GM13977 (cell line): ENCODE results near the gene ACBD6.

Experiments
- DNase-seq: peaks from one replicate; pipeline ENCODE4 v3.0.0; 2012; ENCODE audit warnings: low spot score
- in situ Hi-C: fragments of 300-500 bp; cut with MboI; formaldehyde crosslinking; loops from one replicate; pipeline ENCODE4 v1.12.0; 2022; ENCODE audit warnings: low sequenced_read_pairs, low pct_unique_long_range_greater_than_20kb, mixed read lengths, inconsistent platforms; ENCODE audit not compliant: unreplicated experiment
- TF ChIP-seq, protein P1 (sequence below): IDR thresholded peaks from 2 replicates; pipeline ENCODE4 v1.5.1; 2012; ENCODE audit warnings: mild to moderate bottlenecking, control low read depth; ENCODE audit not compliant: insufficient read depth; ENCODE audit errors: extremely low read depth, missing control alignments

Gene ACBD6

DNA sequence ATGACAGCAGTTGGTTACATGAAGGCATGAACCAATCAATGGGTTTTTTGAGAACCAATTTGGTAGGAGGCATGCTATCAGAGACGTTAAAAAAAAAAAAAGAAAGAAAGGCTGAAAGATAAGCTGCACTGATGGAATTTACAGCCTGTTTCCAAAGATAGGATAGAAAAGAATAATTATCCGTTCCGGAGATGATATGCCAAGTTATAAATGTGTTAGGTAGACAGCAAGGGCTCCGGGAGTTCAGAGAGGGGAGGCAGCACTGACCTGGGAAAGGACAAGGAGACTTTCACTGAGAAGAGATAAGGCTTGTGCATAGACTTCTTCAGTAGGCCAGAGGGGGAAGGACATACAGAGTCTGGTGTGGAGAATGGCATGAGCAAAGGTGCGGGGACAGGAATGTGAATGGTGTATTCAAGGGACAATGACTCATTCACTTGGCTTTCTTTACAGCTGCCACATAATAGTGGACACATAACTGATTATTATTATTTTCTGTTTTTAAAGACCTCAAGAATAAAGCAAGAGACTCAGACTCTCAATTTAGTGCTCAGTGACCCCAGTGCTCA is 24.8 kb upstream of the ACBD6 start:
- in situ Hi-C loops: loop anchor here (10.0 kb wide), 1 partner anchor 638 kb away; no protein-coding TSS in a partner anchor
- no peak for DNase-seq
- TF ChIP-seq, protein P1, sequence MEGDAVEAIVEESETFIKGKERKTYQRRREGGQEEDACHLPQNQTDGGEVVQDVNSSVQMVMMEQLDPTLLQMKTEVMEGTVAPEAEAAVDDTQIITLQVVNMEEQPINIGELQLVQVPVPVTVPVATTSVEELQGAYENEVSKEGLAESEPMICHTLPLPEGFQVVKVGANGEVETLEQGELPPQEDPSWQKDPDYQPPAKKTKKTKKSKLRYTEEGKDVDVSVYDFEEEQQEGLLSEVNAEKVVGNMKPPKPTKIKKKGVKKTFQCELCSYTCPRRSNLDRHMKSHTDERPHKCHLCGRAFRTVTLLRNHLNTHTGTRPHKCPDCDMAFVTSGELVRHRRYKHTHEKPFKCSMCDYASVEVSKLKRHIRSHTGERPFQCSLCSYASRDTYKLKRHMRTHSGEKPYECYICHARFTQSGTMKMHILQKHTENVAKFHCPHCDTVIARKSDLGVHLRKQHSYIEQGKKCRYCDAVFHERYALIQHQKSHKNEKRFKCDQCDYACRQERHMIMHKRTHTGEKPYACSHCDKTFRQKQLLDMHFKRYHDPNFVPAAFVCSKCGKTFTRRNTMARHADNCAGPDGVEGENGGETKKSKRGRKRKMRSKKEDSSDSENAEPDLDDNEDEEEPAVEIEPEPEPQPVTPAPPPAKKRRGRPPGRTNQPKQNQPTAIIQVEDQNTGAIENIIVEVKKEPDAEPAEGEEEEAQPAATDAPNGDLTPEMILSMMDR: no peak

DNA sequence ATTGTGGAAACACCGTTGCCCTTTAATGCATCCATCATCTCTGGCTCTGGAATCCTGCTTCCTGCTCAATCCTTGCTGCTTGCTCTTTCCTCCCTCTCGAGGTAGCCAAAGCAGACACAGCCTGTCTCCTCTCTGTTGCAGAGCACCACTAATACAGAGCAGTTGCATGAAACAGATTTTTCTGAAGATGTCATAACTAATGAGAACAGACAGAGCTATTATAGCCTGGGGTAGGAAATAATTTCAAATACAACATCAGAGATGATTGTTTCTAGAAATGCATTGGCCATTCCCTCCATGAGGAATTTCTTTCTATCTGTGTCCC is 23.3 kb upstream of the ACBD6 start:
- in situ Hi-C loops: loop anchor here (10.0 kb wide), 1 partner anchor 639 kb away; no protein-coding TSS in a partner anchor
- DNase-seq: no peak
- TF ChIP-seq, protein P1: no peak

DNA sequence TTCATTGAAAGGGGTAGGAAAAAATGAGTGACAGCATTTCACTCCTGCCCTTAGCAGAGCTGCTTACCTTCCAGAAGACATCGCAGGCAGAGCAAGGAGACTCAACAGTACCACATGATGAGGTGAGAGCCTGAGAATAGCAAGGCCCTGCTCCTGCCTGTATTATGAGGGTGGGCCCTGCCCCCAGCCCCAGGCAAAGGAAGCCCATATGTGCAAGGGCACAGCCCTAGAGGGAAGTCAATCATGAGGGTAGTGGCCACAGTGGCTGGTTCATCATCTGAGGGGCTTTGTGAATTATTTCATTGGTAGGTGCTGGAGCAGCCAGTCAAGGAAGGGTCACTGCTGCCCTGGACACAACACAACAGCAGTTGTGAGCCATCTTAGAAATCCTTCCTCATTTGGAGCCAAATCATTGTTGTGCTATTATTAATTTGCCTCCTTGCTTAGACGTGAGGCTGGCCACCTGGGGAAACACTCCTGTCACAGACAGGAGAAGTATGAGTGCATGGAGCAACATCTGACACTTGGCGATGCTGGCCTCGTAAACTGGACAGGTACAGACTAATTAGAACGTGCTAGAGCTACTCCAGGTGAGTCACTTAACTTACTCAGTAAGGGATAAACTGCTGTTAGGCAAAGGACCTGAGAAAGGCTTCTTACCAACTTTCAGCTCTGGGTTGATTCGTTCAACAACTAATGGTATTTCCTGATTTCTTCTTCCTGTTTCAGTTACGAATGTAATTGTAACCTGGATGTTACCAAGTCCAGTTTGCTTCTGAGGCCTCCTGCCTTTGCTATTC is 22.7 kb upstream of the ACBD6 start:
- DNase-seq: no peak
- in situ Hi-C loops: loop anchor here (10.0 to 25.0 kb wide), 2 partner anchors 487 to 640 kb away; partner anchors contain the start of gene STX6
- TF ChIP-seq, protein P1: no peak

DNA sequence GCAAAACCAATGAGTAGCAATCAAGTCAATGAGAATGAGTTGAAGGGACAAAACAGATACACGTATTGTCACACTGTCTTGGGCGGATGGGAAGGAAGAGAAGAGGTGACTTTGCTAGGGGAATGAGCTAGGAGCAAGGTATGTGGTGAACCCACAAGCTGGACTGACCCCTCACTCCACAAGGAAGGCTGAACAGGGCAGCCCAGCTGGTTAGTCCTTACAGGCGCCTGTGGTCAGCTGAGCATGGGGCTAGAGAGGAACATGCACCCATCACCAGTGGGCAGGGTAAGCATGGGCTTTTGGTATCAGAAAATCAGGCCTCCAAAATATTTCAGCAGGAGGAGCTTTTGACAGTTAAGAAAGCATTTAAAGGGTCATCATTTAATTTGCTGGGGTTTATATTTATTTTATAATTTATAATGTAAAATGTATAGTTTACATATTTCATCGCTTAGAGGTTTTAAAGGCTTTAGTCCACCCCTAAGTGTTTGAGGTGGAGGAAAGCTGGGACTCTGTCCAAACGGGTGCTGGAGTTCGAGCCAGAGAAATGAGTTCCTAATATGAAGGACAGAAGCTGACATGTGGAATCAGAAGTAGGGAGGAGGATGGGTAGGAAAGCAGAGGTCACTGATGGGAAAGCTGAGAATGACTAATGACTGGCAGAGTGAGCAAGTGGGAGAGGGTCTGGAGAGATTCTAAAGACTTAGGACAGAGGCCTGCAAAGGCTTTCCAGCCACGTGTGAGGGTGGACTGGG is 22.0 kb upstream of the ACBD6 start:
- in situ Hi-C loops: loop anchor here (10.0 to 25.0 kb wide), 2 partner anchors 488 to 640 kb away; partner anchors contain the start of gene STX6
- TF ChIP-seq, protein P1: no peak
- no peak for DNase-seq

DNA sequence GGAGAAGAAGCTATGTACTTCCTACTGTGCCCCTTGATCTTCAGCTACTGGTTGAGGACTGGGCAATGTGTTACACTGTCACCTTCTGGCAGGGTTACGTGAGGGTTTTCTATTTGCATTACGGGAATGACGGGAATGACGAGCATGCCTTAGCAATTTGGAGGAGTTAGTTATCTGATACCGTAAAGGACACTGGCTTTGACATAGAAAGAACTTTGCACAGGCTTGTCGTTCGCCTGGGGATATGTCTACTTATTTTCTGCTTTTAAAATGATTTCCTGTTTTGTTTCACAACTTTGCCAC is 19.8 kb upstream of the ACBD6 start:
- no peak for DNase-seq
- TF ChIP-seq, protein P1: no peak
- in situ Hi-C loops: loop anchor here (10.0 to 25.0 kb wide), 2 partner anchors 490 to 643 kb away; partner anchors contain the start of gene STX6

DNA sequence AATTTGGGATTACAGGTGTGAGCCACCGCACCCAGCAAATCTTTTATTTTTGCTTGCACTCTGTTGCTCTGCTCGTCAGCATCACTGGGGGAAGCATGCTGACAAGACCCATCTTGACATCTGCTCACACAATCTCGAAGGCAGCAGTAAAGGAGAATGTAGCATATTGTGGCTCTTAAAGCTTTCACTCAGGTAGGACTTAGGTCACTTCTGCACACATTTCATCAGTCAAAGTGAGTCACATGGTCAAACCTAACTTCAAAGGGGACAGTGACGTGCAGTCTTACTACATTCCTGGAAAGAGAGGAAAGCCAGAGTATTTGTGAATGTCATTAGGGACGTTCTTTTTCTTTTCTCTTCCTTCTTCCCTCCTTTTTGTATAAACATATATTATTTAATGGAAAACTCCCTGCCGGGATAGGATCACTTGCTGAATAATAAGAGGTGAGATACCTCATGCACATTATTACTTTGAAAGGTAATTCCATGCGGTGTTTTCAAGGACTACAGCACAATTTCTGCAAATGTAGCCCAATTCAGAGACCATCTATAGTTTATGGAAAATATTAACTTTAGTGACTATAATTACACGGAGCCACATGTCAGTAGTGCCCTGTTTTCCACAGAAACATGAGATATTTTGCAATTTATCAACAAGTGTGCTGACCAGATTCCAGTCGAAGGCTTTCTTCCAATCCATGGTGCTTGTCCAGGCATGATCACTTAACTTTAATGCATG is 19.3 kb upstream of the ACBD6 start:
- TF ChIP-seq, protein P1: no peak

More for the DNA sequence above, 19.3 kb upstream of the ACBD6 start:
- in situ Hi-C loops: loop anchor here (10.0 to 25.0 kb wide), 2 partner anchors 491 to 643 kb away; partner anchors contain the start of gene STX6
- no peak for DNase-seq
